ENCODE measurements around the gene DTD2.
A peak's percentile ranks its signal among the peaks of the same experiment; 100 is the strongest.
"Not testable (repeated sequence)": the region's sequence is repeated elsewhere in the genome, so short reads cannot be mapped to it uniquely, and the experiment has no call there.

DTD2 gene

DNA sequence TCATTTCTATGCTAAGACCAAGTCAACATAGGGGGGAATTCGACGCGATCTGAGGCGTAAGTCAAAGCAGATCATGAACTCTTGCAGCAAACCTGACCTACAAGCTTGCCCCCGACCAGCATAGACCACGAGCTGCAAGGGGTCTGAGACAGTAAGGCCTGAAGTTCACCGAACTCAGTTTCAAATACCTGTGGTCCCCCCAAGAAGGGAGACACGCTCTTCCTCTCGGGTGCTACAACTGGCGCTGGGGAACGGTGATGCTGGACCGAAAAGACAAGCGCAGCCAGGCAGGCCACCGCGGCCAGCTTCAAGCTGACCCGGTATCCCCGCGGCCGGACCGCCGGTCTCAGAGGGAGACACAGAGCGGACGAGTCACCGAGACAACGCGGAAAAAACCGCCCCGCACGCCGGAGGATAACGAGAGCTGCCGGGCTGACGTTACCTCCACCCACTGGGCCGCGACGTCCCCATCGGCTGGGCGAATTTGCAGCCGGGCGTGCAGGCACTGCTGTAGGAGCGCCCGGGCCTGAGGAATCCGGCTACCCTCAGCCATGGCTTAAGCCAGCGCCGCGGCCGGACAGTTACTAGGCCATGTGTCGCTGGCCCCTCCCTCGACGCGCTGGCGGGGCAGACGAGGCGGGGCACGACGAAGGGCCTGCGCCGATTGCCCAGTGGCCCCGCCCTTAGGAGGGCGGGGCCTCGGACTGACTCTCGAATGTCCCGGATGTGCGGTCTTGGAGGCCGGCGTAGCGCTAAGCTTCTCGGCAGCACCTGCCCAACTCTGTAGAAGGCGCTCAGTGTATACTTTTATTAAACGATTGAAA is at the start of gene DTD2:
TSS of gene DTD2 (minus strand) at position 666 of the 824 bp plus-strand sequence. CDS start at position 553, 113 bp downstream.
- peak; percentile 93 for DNase-seq

GRCh38 chr14:31505411-31505810 is 48.1 kb upstream of the DTD2 start:
- no peak for DNase-seq

- DNase-seq, result no peak
These were observed 44.6 kb upstream of the DTD2 start for GRCh38 chr14:31501870-31502269.

- no peak for DNase-seq
These were observed 35.6 kb upstream of the DTD2 start for GRCh38 chr14:31492759-31493498.

- DNase-seq, result no peak
These were observed 32.4 kb upstream of the DTD2 start for GRCh38 chr14:31489691-31490090.

DNA sequence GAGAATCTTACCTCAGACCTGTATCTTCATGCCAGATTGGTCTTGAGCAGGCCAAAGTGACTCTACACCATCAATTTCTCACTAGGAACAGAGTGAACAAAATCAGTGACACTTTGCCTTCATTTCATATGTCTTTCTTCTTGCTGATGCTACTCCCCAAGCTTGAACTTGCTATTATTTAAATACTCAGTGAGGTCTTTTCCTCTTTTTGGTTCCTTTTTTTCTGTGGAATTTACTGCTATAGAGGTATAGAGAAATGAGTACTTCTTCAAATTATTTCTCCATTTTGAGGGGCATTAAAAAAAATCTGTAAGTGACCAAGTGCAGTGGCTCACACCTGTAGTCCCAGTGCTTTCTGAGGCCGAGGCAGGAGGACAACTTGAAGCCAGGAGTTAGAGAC is 30.6 kb upstream of the DTD2 start, which contains the start of gene GPR33:
TSS of gene GPR33 (minus strand) at position 154 of the 400 bp plus-strand sequence. CDS start 4,074 bp downstream, outside the sequence.
- DNase-seq, result no peak

GRCh38 chr14:31486764-31487163 is 29.5 kb upstream of the DTD2 start:
- DNase-seq, result no peak

DNA sequence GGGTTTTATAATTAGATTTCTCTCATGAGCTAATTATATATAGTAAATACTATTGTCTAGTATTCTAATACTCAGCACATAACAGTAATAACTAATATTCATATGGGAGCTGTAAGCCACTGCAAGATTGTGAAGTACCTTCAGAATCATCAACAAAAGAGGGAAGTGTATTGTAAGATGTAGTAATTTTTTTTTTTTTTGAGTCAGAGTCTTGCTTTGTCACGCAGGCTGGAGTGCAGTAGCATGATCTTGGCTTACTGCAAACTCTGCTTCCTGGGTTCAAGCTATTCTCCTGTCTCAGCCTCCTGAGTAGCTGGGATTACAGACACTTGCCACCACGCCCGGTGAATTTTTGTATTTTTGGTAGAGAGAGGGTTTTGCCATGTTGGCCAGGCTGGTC is 27.4 kb upstream of the DTD2 start:
- no peak for DNase-seq

GRCh38 chr14:31480156-31480555 is 22.9 kb upstream of the DTD2 start:
- no peak for DNase-seq

GRCh38 chr14:31479027-31479426 is 21.7 kb upstream of the DTD2 start:
- no peak for DNase-seq

GRCh38 chr14:31477248-31477647 is 19.9 kb upstream of the DTD2 start:
- no peak for DNase-seq

DNA sequence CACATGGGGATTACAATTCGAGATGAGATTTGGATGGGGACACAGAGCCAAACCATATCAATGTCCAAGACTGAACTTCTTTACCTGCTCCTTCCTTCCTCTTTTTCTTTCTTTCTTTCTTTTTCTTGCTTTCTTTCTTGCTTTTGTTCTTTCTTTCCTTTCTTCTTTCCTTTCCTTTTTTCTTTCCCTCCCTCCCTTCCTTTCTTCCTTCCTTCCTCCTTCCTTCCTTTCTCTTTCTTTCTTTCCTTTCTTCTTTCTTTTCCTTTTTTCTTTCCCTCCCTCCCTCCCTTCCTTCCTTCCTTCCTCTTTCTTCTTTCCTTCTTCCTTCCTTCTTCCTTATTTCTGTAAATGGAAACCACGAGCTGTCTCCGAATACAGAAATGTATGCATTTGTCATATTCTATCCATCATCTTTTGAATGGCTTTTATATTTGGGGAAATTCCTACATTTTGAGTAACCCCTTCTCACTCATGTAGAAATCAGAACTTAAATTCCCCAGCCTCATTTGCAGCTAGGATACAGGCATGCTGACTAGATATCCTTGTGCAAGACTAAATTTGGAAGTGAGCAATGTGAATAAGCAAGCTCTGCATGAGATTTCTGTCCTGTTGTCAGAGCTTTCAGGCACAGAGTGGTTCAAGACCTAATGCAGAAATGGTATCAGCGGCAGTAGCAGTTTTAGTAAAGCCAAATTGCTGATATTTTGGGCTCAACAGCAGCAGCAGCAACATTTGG is 19.0 kb upstream of the DTD2 start:
- DNase-seq, result no peak

DNA sequence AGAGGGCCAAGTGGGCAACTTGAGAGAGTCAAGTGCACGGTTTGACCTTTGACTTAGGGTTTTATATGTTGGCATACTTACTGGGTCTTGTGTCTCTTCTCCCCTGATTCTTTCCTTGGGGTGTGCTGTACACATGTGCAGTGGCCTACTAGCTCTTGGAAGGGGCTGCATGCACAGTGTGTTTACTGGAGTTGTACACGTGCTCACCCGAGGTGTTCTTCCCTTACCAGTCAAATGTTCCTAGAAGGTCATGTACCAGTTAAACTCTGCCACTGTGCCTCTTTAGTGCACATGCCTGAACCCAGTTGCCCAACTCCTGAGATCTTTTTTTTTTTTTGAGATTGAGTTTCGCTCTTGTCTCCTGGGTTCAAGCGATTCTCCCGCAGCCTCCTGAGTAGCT is 9.2 kb upstream of the DTD2 start:
- DNase-seq, result no peak

GRCh38 chr14:31465111-31465510 is 7.8 kb upstream of the DTD2 start:
- no peak for DNase-seq

GRCh38 chr14:31462450-31462849 is 5.1 kb upstream of the DTD2 start:
- not testable (repeated sequence) for DNase-seq

DNA sequence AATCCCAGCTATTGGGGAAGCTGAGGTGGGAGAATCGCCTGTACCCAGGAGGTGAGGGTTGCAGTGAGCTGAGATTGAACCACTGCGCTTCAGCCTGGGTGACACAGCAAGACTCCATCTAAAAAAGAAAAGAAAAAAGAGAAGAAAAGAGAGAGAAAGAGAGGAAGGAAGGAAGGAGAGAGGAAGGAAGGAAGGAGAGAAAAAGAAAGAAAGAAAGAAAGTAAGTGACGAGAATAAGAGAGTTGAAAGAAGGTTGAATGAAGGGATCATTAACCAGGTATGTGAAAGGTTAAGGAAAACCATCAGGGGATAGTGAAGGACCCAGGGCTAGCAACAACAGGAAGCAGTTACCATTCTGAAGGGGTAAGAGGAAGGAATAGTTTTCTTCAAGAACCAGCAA is 4.2 kb upstream of the DTD2 start:
- no peak for DNase-seq

GRCh38 chr14:31457665-31458659 is 656 bp upstream of the DTD2 start:
- no peak for DNase-seq

DNA sequence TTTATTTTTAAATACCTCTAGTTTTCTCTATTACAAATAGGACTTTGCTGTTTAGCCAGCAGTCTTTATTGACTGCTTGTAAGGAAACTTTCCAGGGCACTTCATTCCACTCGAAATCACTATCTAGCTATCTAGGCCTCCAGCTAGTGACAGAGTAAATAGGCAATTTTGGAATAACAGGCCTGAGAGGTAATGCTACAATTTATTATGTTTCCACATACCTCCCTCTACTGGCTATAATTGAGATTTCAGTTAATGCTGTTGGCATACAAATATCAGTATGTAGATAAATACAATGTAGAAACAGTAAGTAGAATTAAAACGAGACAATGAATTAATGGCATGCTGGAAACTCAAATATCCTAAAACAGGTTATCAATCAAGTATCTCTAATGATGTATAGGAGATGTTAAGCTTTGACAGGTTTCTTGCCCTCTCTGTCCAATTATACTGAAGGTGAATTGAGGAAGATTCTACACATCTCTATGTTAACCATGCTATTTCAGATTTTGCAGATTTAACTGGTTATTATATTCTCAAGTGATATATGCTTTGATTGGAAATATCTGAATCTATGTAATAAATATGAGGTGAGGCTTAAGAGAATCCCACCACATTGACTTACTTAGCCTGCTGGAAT is 7.2 kb downstream of the DTD2 start:
- no peak for DNase-seq

- DNase-seq, result no peak
These were observed 8.2 kb downstream of the DTD2 start for GRCh38 chr14:31449136-31449535.

GRCh38 chr14:31445703-31446102 is 11.6 kb downstream of the DTD2 start:
- no peak for DNase-seq

DNA sequence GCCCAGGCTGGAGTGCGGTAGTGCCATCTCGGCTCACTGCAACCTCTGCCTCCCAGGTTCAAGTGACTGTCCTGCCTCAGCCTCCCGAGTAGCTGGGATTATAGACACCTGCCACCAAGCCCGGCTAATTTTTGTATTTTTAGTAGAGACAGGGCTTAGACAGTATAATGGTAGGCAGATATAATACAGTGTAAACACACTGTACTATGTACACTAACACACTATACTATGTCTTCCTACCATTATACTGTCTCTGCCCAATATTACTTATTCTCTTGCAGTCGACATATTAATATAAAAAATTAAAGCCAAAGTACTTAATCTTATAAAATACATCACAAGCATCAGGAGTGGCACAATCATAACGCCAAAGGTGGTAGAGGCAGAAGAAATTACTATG is 15.0 kb downstream of the DTD2 start:
- no peak for DNase-seq
